ENCODE measurements around the gene EYA4. TPM values are rescaled to one million over a fixed set of nuclear protein-coding genes. Genes with fewer than 3 reads are reported as not detected.

The EYA4 gene
- total RNA-seq, 1 donor from 2014 or later: 11.1 TPM

GRCh38 chr6:133289733-133290306 is 48.7 kb downstream of the EYA4 start:
- DNase-seq (ENCODE audit: low spot score): no peak

- DNase-seq (ENCODE audit: low spot score): no peak
Observed at GRCh38 chr6:133290930-133291329, 49.8 kb downstream of the EYA4 start.

GRCh38 chr6:133291671-133292070 is 50.5 kb downstream of the EYA4 start:
- peak; percentile 30 for DNase-seq (ENCODE audit: low spot score)

GRCh38 chr6:133297657-133298056 is 56.5 kb downstream of the EYA4 start:
- DNase-seq (ENCODE audit: low spot score): no peak

GRCh38 chr6:133298335-133298734 is 57.2 kb downstream of the EYA4 start:
- no peak for DNase-seq (ENCODE audit: low spot score)

- no peak for DNase-seq (ENCODE audit: low spot score)
Observed at GRCh38 chr6:133298801-133299200, 57.6 kb downstream of the EYA4 start.

GRCh38 chr6:133300896-133301295 is 59.7 kb downstream of the EYA4 start:
- DNase-seq (ENCODE audit: low spot score): no peak

GRCh38 chr6:133301835-133302234 is 60.7 kb downstream of the EYA4 start:
- no peak for DNase-seq (ENCODE audit: low spot score)

- DNase-seq (ENCODE audit: low spot score): no peak
Observed at GRCh38 chr6:133306931-133307330, 65.8 kb downstream of the EYA4 start.

- no peak for DNase-seq (ENCODE audit: low spot score)
Observed at GRCh38 chr6:133309579-133309978, 68.4 kb downstream of the EYA4 start.

GRCh38 chr6:133312006-133312405 is 70.8 kb downstream of the EYA4 start:
- DNase-seq (ENCODE audit: low spot score): no peak

- DNase-seq (ENCODE audit: low spot score): no peak
Observed at GRCh38 chr6:133313068-133313467, 71.9 kb downstream of the EYA4 start.

- no peak for DNase-seq (ENCODE audit: low spot score)
Observed at GRCh38 chr6:133314947-133315346, 73.8 kb downstream of the EYA4 start.

GRCh38 chr6:133315811-133316210 is 74.7 kb downstream of the EYA4 start:
- no peak for DNase-seq (ENCODE audit: low spot score)

GRCh38 chr6:133317704-133318103 is 76.5 kb downstream of the EYA4 start:
- DNase-seq (ENCODE audit: low spot score): no peak

- no peak for DNase-seq (ENCODE audit: low spot score)
Observed at GRCh38 chr6:133326584-133326983, 85.4 kb downstream of the EYA4 start.

GRCh38 chr6:133333852-133334251 is 92.7 kb downstream of the EYA4 start:
- no peak for DNase-seq (ENCODE audit: low spot score)

- no peak for DNase-seq (ENCODE audit: low spot score)
Observed at GRCh38 chr6:133337308-133337707, 96.2 kb downstream of the EYA4 start.

GRCh38 chr6:133339543-133340384 is 98.6 kb downstream of the EYA4 start:
- DNase-seq (ENCODE audit: low spot score): no peak

GRCh38 chr6:133340557-133340956 is 99.4 kb downstream of the EYA4 start:
- DNase-seq (ENCODE audit: low spot score): no peak

GRCh38 chr6:133341607-133342158 is 100.5 kb downstream of the EYA4 start:
- peak; percentile 63 for DNase-seq (ENCODE audit: low spot score)

- DNase-seq (ENCODE audit: low spot score): no peak
Observed at GRCh38 chr6:133343220-133343619, 102.1 kb downstream of the EYA4 start.

GRCh38 chr6:133348846-133349245 is 107.7 kb downstream of the EYA4 start:
- no peak for DNase-seq (ENCODE audit: low spot score)
